ENCODE results near the gene CDKAL1. TPM values are rescaled to one million over a fixed set of nuclear protein-coding genes. Genes with fewer than 3 reads are reported as not detected.

CDKAL1 gene
- total and polyA plus RNA-seq, 2 donors (not counting 3 experiments of a cell fraction or from before 2014, with no cell fraction given): 6.1 to 20.5 TPM

GRCh38 chr6:20629509-20629908, 95.3 kb downstream of the CDKAL1 start:
- intact Hi-C loops (cut with micrococcal nuclease) (no loop called here), dilution Hi-C loops (cut with MboI; ENCODE audit: extremely low pct_ligation_motif_present, low sequenced_read_pairs) (no loop called here)
- ChIA-PET POLR2A (no interaction called here), CTCF (no interaction called here)
- no TSS peak for BruUV-seq (replicated peaks)
- H3K9ac ChIP-seq (replicated peaks; ENCODE audit: extremely low read depth, insufficient read depth, low read length): no peak overlapping the region
- H3K27ac ChIP-seq (ENCODE audit: insufficient read depth, low read depth, low read length): no peak overlapping the region
- no peak for FAIRE-seq
- no peaks in the 10 kb centered on the region for H4K20me1 ChIP-seq (replicated peaks; ENCODE audit: control insufficient read depth, extremely low read depth, insufficient read depth, low read length)
- H2AFZ ChIP-seq (ENCODE audit: low read depth, low read length): no peak overlapping the region
- no peaks in the 10 kb centered on the region for H3K4me1 ChIP-seq (ENCODE audit: control insufficient read depth, extremely low read depth, insufficient read depth, low read length)
- DNase-seq (ENCODE audit: low read depth, low spot score): no peak
- TF ChIP-seq GATA2 (IDR thresholded peaks at IDR 0.05; ENCODE audit: insufficient read depth, insufficient read length, low read depth, low read length): no peak
- TF ChIP-seq MYC (IDR thresholded peaks at IDR 0.05; ENCODE audit: low read depth, low read length): no peak
- TF ChIP-seq FOS (IDR thresholded peaks at IDR 0.05; ENCODE audit: borderline replicate concordance, insufficient read depth, low read length): no peak
- TF ChIP-seq EZH2 (IDR thresholded peaks at IDR 0.05; ENCODE audit: borderline replicate concordance, low read depth, low read length, severe bottlenecking): no peak
- TF ChIP-seq CTCF (IDR thresholded peaks at IDR 0.05; ENCODE audit: extremely low read depth in 1 of 2, insufficient read depth in 1 of 2, low read depth in 1 of 2, low read length in 2 of 2): no peak
- no peak for TF ChIP-seq POLR2A (IDR thresholded peaks at IDR 0.05; ENCODE audit: low read depth, low read length)
- TF ChIP-seq POLR2AphosphoS5 (IDR thresholded peaks at IDR 0.05; ENCODE audit: insufficient read depth, low read depth, low read length): no peak
- no peak for TF ChIP-seq MAX (IDR thresholded peaks at IDR 0.05; ENCODE audit: insufficient read depth, insufficient read length)
- TF ChIP-seq JUN (IDR thresholded peaks at IDR 0.05; ENCODE audit: borderline replicate concordance, insufficient read depth, insufficient read length, low read depth): no peak
- no peaks in the 10 kb centered on the region for H3K9me3 ChIP-seq (replicated peaks; ENCODE audit: control insufficient read depth, insufficient read depth, low read length)
- no peak overlapping the region for H3K4me3 ChIP-seq (replicated peaks in 1 of 3; ENCODE audit: insufficient read depth in 1 of 3, low read depth in 1 of 3, low read length in 3 of 3)
- no peaks in the 10 kb centered on the region for H3K36me3 ChIP-seq (ENCODE audit: control insufficient read depth in 2 of 2, extremely low read depth in 1 of 2, insufficient read depth in 2 of 2, low read length in 2 of 2)
- H3K9me1 ChIP-seq (replicated peaks; ENCODE audit: control insufficient read depth, extremely low read depth, insufficient read depth, low read length): no peaks in the 10 kb centered on the region
- no peak overlapping the region for H3K4me2 ChIP-seq (ENCODE audit: insufficient read depth, low read length)
- no peaks in the 10 kb centered on the region for H3K27me3 ChIP-seq (ENCODE audit: control insufficient read depth in 2 of 2, insufficient read depth in 2 of 2, low read length in 2 of 2)
- H3K79me2 ChIP-seq (ENCODE audit: control insufficient read depth, insufficient read depth, low read length): peaks cover 2% of the 10 kb centered on the region
